DLD1 (cell line): ENCODE data around the gene HDAC8.
"Not testable (repeated sequence)": the region's sequence is repeated elsewhere in the genome, so short reads cannot be mapped to it uniquely, and the experiment has no call there.

Experiments used
- in situ Hi-C: cut with HindIII; loops from 2 replicates; pipeline ENCODE4 v1.10.0; 2017; ENCODE audit warnings: low sequenced_read_pairs

Gene HDAC8

DNA sequence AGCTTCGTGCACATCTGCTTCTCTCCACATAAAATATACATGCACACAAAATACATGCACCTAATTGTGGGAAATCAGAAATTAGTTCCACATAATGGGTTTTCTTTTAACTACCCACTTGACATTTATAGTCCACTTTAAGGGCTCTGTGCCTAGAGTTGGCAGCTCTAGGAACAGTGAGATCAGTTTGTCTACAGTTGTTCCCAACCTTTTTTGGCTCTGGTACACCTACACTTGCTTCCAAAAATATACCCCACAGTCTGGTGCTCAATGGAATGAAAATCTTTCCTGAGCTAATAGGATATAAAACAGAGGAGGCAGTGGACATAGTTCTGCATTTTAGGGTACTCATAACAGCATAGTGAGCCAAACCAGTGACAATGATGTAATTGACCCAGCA is 36.1 kb downstream of the HDAC8 start:
- in situ Hi-C loops: no loop called here

DNA sequence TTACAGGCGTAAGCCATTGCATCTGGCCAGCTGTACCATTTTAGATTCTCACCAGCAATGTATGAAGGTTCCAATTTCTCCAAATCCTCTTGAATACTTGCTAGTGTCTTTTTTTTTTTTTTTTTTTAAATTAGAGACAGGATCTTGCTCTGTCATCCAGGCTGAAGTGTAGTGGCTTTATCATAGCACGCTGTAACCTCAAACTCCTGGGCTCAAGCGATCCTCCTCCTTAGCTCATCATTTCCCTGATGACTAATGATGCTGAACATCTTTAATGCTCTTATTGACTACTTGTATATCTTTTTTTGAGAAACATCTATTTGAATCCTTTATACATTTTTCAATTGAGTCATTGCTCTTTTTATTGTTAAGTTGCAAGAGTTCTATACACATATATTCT is 40.3 kb downstream of the HDAC8 start:
- in situ Hi-C loops: no loop called here

DNA sequence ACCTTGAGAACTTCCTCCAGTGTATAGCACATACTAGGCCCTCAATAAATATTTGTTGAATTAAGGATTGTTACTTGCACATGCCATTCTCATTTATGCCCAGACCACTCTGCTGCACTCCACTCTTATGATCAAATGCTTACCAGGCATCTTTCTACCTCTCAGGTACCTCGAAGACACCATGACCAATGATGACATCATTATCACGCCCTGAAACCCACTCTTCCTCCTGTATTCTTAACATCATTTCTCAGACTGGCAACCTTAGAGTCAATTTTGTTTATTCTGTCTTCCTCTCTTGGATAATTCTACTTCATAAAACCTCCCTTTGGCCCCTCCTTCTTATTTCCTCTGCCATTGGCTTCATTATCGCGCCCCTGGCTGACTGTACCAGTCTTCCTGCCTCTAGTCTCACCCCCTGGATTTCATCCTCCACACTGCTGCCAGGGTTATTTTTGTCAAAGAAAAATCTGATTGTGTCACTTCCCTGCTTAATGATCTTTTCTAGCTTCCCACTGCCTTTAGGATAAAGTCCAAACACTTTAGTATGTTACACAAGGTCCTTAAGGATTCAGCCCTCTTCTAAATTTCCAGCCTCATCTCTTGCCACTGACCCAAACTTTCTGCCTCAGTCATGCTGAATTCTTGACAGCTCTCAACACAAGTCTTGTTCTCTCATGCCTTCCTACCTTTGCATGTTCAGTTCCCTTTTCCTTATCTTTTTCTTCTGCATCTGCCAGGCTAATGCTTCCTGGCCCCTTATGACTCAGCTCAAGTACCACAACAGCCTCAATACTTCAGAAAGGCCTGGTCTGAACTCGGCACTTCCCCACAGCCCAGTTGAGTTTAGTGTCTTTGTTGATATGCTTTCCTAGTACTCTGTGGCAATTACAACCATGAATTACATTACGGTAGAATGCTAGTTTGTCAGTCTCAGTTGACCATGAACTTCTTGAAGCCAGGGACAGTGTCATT is 45.8 kb downstream of the HDAC8 start:
- in situ Hi-C loops: no loop called here

DNA sequence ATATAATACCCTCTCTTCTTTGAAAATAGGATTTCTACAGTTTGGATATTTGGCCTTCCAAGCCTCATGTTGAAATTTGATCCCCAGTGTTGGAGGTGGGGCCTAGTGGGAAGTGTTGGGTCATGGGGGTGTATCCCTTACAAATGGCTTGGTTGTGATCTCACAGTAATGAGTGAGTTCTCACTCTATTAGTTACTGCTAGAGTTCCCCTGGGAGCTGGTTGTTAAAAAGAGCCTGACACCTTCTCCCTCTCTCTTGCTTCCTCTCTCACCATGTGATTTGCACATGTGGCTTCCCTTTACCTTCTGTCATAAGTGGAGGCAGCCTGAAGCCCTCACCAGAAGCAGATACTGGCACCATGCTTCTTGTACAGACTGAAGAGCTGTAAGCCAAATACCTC is 73.9 kb downstream of the HDAC8 start:
- in situ Hi-C loops: no loop called here

DNA sequence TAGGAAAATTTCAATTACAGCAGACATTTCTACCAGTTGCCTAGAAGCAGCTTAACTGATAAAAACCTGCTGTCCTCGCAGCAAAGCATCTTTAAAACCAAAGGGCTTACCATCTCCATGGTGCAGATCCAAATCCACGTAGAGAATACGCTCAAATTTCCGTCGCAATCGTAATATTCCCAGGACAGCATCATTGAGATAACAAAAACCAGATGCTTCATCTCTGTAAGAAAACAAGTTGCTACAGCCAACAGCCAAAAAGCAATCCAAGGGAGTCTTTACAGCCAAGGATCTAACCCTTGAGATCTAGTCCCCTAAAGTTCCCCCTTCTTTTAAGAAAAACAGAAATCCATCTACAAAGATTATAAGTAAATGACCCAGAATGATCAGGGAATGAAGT is 77.6 kb downstream of the HDAC8 start:
- in situ Hi-C loops: no loop called here

DNA sequence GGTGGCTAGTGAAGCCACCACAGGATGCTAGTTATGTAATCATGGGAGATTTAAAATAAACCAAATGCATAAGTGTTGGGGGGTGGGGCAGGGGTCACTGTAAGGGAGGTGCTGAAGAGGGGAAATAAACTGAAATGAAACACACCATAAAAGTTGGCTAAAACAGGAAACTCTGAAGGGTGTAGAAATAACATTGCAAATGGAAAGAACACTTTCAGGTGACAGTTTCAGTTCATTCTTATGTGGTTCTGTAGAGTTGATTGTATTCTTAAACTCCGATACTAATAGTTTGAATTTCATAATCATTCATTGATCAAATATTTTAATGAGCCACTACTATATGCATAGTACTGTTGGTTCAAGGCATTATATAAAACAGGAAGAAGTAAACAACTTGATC is 80.1 kb downstream of the HDAC8 start:
- in situ Hi-C loops: no loop called here

DNA sequence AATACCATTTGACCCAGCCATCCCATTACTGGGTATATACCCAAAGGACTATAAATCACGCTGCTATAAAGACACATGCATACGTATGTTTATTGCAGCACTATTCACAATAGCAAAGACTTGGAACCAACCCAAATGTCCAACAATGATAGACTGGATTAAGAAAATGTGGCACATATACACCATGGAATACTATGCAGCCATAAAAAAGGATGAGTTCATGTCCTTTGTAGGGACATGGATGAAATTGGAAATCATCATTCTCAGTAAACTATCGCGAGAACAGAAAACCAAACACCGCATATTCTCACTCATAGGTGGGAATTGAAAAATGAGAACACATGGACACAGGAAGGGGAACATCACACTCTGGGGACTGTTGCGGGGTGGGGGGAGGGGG is 82.4 kb downstream of the HDAC8 start:
- in situ Hi-C loops: not testable (repeated sequence)

DNA sequence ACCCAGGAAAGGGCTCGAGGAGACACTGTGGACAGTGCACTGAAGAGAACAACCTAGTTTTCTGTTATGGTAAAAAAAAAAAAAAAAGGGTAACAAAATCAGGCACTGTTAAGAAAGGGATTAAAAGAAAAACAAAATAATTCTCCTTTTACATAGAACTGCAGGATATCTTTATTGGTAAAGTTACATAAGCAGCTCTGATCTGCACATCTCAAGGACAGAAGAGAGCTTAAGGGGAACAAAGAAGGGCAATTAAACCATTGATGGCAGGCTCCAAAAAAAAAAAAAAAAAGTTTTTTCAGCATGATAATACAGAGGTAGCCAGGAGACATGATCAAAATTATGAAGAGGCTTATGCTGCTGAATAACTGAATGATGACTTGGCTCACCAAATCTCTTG is 85.0 kb downstream of the HDAC8 start:
- in situ Hi-C loops: no loop called here

DNA sequence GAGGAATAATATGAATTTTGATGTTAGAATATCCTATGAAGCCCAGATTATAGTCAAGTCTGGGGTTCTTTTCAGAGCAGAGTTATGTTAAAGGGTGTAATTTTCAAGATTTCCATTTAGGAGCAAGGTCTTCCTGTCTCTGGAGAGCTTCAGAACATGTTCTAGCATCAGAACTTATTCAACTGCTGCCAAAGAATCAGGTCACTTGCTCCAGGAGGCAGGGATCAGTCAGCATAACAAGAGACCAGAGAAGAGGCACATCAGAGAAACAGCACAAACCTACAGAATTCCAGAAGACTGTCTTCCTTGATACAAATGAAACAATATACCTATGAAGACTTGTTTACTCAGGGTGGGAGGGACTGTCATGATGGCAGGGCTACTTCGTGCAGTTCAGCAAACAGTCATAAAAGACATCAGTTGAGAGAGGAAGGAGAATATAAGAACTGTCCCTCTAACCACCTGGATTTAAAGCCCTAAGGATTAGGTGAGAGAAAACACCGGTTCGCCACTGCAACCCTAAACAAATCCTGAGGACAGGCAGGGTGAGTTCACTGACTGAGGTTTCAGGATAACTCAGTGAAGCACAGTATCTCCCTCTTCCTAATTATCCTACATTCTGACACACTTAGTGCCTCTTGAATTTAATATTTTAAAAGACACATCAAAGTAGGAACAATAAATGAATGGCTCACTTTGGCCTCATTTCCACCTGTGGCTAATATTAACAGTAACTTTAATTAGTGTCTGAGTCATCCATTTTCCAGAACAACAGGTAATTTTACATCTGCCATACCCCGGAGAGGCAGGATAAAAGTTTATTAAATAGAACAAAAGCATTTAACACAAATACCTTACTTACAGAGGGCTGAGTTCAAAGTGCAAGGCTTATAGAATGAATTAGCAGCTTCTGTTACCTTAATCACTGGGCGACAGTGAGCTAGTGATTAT is 93.0 kb downstream of the HDAC8 start:
- in situ Hi-C loops: no loop called here

DNA sequence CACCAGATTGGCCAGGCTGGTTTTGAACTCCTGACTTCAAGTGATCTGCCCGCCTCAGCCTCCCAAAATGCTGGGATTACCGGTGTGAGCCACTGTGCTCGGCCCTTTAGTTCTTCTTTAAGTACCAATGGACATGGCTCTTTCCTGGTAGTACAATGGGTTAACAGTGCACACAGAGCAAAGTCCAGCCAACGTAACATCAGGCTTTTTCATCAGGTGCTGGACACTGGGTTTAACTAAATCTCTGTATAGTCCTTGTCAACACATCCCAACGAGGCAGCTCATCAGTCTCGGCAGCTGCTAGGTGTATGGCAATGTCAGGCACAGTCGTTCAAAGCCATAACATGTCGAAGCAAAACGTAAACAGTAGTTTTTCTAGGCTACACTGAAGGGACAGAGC is 93.8 kb downstream of the HDAC8 start:
- in situ Hi-C loops: no loop called here

DNA sequence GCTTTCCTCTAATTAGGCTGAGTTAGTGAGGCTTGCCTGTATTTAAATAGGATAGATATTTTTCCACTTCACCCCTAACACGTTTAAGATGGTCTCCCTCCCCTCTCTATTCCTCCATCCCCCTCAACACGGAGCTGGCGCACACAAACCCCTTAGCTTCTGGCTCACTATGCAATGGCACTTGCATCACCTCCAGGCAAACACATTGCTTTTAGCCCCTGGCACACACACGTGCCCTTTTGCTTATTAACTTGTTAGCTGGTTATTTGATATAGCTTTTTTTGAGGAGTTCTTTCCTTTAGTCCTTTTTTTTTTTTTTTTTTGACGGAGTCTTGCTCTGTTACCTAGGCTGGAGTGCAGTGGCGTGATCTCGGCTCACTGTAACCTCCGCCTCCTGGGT is 94.3 kb downstream of the HDAC8 start:
- in situ Hi-C loops: no loop called here

DNA sequence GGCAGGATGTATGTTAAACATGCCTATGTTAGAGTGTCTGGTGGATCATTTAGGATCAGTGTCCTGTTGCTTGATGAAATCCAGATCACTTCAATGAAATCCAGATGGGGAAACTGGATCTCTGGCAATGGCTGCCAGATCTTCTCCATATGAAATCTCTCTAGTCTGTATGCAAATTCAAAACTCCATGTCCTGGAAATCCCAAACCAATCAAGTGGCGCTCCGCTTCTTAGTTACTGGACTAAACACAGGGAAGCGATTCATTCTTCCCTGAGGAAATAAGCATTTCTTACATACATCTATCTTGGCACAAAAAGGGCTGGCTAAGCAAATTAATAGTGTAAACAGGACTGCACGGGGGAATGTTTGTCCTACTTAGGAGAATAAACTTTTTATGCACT is 94.9 kb downstream of the HDAC8 start:
- in situ Hi-C loops: no loop called here

DNA sequence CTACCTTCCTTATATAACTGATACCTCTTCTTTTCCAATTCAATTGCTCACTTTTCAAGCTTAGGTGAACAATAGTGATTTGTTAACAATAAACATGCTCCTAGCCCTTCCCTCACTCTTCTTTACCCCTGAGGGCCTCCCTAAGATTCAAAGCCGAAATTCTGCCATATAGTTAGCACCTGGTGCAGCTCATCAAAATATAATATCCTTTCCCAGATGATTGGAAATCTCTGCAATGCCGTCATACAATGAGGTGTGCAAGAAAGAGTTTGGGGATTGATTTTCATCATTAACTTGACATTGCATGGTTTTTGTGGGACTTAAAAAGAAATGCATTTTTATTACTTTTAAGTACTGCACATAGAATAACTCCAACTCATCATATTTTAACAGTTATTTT is 95.3 kb downstream of the HDAC8 start:
- in situ Hi-C loops: no loop called here

DNA sequence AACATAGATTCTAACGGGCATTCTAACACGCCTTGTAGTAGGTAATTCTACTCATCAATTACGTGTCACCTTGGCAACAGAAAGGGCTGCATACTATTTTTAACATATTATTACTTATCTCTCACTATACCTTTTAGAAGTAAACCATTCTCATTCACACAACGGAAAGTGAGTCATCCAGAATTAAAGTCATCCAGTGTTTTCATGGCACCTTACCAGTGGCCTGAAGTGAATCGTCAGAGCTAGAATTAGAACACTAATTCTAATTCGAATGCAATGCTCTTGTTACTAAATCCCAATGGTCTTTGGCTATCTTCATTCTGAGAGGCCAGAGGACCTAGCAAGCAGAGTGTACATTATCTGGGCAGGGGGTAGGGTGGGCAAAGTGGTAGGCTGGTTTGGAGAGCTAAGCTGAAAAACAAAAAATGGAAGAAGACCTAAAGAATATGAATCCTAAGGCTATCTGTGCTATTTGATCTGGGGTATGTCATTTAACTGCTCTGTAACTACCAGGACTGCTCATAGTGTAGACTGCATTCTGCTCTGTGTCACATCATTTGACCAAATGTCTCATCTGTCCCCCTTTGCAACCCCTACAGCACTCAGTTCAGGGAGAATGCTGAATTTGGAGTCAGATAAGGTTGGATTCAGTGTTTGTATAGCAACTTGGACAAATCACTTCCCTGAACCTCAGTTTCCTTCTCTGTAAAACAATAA is 96.5 kb downstream of the HDAC8 start:
- in situ Hi-C loops: no loop called here

DNA sequence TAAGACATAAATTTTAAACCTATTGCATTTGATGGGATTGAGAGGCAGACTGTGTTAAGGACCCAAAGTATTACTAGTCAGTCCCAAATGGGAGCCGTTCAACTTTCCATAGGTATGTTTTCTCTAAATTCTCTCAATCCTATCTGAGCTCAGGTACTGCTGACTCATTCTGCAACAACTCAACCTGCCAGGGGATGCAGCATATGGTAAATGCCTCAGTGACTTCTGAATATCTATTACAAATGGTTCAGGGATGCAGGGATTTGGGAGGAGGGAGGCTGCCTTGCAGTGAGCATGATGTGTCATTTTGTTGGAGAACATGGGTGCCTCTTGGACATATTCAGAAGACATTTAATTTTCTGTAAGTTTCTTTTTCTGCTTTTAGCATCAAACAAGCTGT is 97.3 kb downstream of the HDAC8 start:
- in situ Hi-C loops: no loop called here

DNA sequence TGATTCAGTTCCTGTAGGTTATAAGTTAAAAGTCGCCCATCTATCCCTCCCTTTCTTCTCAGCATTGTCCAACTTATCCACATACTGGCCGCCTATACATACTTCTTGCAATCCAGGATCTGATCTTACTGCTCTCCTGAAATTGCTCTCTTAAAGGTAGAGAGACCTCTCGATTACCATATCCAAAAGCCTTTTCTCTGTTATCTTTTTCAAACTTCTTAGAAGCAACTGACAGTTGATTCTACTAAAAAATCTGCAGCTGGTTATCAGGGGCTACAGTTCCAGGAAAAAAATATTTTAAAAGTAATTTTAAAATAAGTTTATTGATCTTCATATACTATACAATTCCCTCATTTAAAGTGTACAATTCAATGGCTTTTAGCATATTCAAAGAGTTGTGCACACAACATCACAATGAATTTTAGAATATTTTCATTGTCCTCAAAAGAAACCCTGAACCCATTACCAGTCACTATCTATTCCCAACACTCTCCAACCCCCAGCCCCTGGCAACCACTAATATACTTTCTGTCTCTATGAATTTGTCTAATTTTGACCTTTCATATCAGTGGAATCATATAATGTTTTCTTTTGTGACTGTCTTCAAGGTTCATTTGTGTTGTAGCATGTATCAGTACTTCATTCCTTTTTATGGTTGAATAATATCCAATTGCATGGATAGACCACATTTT is 102.0 kb downstream of the HDAC8 start:
- in situ Hi-C loops: no loop called here

DNA sequence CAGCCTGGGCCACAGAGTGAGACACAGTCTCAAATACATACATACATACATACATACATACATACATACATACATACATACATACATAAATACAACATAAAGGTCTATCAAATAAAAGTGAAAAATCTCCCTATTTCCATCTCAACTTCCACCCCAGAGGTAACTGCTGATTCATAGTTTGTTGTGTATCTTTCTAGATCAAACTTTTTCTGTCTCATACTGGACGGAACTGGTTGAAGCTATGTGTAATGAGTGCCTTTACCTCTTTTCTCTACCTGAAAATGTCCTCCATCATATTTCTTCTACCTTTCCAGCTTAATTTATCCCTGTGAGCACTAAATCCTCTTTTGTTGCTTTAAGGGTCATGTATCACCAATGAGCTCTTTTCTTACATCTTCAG is 102.5 kb downstream of the HDAC8 start:
- in situ Hi-C loops: no loop called here

DNA sequence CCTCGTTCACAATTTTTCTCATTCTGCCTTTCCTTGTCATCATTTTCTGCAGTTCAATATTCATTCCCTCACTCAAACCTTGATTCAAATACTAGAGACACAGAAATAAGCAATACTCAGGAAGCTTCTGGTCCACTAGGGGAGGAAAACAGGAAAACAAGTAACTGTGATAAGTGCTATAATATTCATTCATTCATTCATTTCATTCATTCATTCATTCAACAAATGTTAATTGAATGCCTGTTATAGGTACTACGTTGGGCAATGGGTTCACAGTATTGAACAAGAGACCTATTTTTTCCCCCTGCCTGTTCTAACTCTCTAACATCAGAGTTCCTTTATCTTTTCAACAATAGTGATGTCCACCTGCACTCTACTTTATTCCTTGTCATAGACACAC is 104.0 kb downstream of the HDAC8 start:
- in situ Hi-C loops: no loop called here

DNA sequence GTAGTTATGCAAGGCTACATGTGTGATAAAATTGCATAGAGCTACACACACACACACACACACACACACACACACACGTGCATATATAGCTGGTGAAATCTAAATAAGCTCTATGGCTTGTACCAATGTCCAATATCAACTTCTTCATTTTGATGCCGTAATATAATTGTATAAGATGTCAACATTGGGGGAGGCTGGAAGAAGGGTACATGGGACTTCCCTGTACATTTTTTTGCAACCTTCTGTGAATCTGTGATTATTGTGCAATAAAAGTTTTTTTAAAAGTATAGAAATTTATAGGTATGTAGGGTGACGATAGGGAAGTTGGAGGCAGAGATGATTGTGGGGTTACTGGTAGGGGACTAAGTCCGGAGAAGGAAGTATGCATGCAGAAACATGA is 105.5 kb downstream of the HDAC8 start:
- in situ Hi-C loops: no loop called here

DNA sequence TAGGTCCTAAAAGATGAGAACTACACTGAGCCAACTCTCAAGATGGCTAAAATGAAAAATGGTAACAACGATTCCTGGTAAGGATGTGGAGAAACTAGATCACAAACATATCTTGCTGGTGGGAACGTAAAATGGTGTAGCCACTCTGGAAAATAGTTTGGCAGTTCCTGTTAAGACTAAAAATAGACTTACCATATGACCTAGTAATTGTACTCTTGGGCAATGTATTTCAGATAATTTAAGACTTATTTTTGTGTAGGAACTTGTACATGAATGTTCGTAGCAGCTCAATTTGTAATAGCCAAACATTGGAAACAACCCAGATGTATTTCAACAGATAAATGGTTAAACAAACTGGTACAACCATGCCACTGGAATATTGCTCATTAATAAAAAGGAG is 106.2 kb downstream of the HDAC8 start:
- in situ Hi-C loops: no loop called here

DNA sequence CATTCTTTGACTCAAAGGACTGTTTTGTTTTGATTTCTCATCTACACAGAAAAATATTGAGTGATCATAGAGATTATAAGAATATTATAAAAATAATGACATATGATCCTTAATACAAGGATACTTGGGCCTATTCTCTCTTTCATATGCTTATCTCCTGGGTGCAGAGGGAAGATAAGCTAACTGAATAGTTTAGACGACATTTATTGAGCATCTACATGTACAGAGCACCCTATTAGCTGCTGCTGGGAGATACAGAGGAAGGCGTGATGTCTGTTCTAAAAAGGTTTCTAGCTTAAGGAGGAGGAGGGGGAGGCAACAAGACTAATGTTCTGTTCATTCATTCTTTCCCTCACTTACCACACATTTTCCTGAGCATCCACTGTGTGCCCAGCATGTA is 106.8 kb downstream of the HDAC8 start:
- in situ Hi-C loops: no loop called here
